Trophoblast cell (in vitro differentiated cells and primary cell): ENCODE results near the gene MYPOP. TPM values are rescaled to one million over a fixed set of nuclear protein-coding genes. Genes with fewer than 3 reads are reported as not detected.

Source experiments
- DNase-seq, 2 donors: peaks; one replicate each; pipeline ENCODE4 v3.0.0-alpha.2; 2016
- H2AFZ ChIP-seq: 2 replicates; pipeline ENCODE4 v1.6.1; 2013; ENCODE audit warnings: low read length, moderate library complexity, mild to moderate bottlenecking; ENCODE audit not compliant: insufficient read depth, poor library complexity
- H2AK5ac ChIP-seq: 2 replicates; pipeline ENCODE4 v1.6.1; 2013; ENCODE audit warnings: mild to moderate bottlenecking, low read length
- H2BK120ac ChIP-seq: 2 replicates; pipeline ENCODE4 v1.6.1; 2013; ENCODE audit warnings: low read length, mild to moderate bottlenecking, moderate library complexity; ENCODE audit not compliant: insufficient read depth, poor library complexity
- H2BK12ac ChIP-seq: 2 replicates; pipeline ENCODE4 v1.6.1; 2013; ENCODE audit warnings: mild to moderate bottlenecking, low read length, moderate library complexity
- H2BK5ac ChIP-seq: 2 replicates; pipeline ENCODE4 v1.6.1; 2013; ENCODE audit warnings: low read length, low read depth, moderate library complexity, mild to moderate bottlenecking; ENCODE audit not compliant: poor library complexity
- H3K14ac ChIP-seq: 2 replicates; pipeline ENCODE4 v1.6.1; 2013; ENCODE audit warnings: mild to moderate bottlenecking, low read length
- H3K18ac ChIP-seq: 2 replicates; pipeline ENCODE4 v1.6.1; 2013; ENCODE audit warnings: mild to moderate bottlenecking, low read length
- H3K23ac ChIP-seq: 2 replicates; pipeline ENCODE4 v1.6.1; 2013; ENCODE audit warnings: low read length
- H3K27ac ChIP-seq: 2 replicates; pipeline ENCODE4 v1.5.1; 2013; ENCODE audit warnings: low read depth, mild to moderate bottlenecking, inconsistent platforms, low read length, moderate library complexity
- H3K27me3 ChIP-seq: 2 replicates; pipeline ENCODE4 v1.6.1; 2013; ENCODE audit warnings: inconsistent platforms, mild to moderate bottlenecking, low read length, moderate library complexity; ENCODE audit not compliant: insufficient read depth
- H3K36me3 ChIP-seq, 2 experiments: 1 replicate in 1 of 2; 2 replicates in 1 of 2; pipeline ENCODE4 v1.6.1; 2013; ENCODE audit warnings: low read length in 2 of 2, mild to moderate bottlenecking in 2 of 2, moderate library complexity in 1 of 2; ENCODE audit not compliant: insufficient read depth in 2 of 2, control insufficient read depth in 1 of 2
- H3K4ac ChIP-seq: 2 replicates; pipeline ENCODE4 v1.6.1; 2013; ENCODE audit warnings: low read depth, mild to moderate bottlenecking, low read length, moderate library complexity
- H3K4me1 ChIP-seq, 2 experiments: 1 replicate in 1 of 2; 2 replicates in 1 of 2; pipeline ENCODE4 v1.6.1; 2013; ENCODE audit warnings: low read length in 2 of 2, mild to moderate bottlenecking in 2 of 2, moderate library complexity in 1 of 2; ENCODE audit not compliant: insufficient read depth in 2 of 2, control insufficient read depth in 1 of 2
- H3K4me2 ChIP-seq: 2 replicates; pipeline ENCODE4 v1.6.1; 2013; ENCODE audit warnings: inconsistent platforms, mild to moderate bottlenecking, low read length, moderate library complexity
- H3K4me3 ChIP-seq: 2 replicates; pipeline ENCODE4 v1.5.1; 2013; ENCODE audit warnings: mild to moderate bottlenecking, low read depth, low read length, inconsistent platforms
- H3K79me1 ChIP-seq: one replicate; pipeline ENCODE4 v1.6.1; 2013; ENCODE audit warnings: low read length
- H3K79me2 ChIP-seq: 2 replicates; pipeline ENCODE4 v1.6.1; 2013; ENCODE audit warnings: low read length, mild to moderate bottlenecking; ENCODE audit not compliant: control insufficient read depth, insufficient read depth, poor library complexity
- H3K9ac ChIP-seq: 2 replicates; pipeline ENCODE4 v1.6.1; 2013; ENCODE audit warnings: mild to moderate bottlenecking, low read length
- H3K9me3 ChIP-seq: 2 replicates; pipeline ENCODE4 v1.6.1; 2013; ENCODE audit warnings: low read depth, mild to moderate bottlenecking, control low read depth, inconsistent platforms, low read length; ENCODE audit not compliant: insufficient read depth
- H4K12ac ChIP-seq: 2 replicates; pipeline ENCODE4 v1.6.1; 2013; ENCODE audit warnings: low read depth, mild to moderate bottlenecking, low read length, moderate library complexity
- H4K8ac ChIP-seq: 2 replicates; pipeline ENCODE4 v1.6.1; 2013; ENCODE audit warnings: low read depth, mild to moderate bottlenecking, low read length, moderate library complexity
- H4K91ac ChIP-seq: one replicate; pipeline ENCODE4 v1.6.1; 2013; ENCODE audit warnings: low read depth, mild to moderate bottlenecking, low read length, moderate library complexity
- WGBS: extraction: QIAGEN DNeasy Blood & Tissue Kit; methylation state at CpG from one replicate; pipeline ENCODE4 v1.1.7; 2013; ENCODE audit warnings: missing lambda C conversion rate; ENCODE audit not compliant: insufficient read length, insufficient coverage; ENCODE audit errors: extremely low coverage; 5-methylcytosine and 5-hydroxymethylcytosine counted together
- polyA plus RNA-seq: library from polyadenylated mRNA; stranded (reverse); fragments of 200-250 nt; gene quantifications from 2 replicates; pipeline ENCODE4 v1.2.3, GENCODE V29; 2013

Gene MYPOP, protein sequence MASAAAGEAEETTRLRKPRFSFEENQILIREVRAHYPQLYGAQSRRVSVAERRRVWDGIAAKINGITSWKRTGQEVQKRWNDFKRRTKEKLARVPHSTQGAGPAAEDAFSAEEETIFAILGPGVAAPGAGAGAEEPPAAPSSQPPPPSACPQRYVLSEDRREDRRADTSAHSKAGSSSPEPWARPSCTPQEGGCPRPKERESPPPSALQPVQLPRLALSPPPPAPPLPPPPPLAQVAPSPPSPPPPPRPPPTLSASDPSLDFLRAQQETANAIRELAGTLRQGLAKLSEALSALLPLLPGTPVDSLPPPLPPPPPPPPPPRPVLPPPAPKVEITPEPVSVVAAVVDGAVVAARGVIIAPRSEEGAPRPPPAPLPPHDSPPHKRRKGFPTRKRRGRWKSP
- polyA plus RNA-seq, result 20.7 and 21.0 TPM in 2 replicates

- no peak for DNase-seq
- Histone ChIP-seq H2BK12ac (no peak within 1 kb of the TSS), H3K9ac (peak within 1 kb of the TSS; percentile 86), H2BK5ac (peak within 1 kb of the TSS; percentile 66), H3K27me3 (no peaks in the 10 kb centered on the region), H2AFZ (peak within 1 kb of the TSS; percentile 60), H3K14ac (peak within 1 kb of the TSS; percentile 84), H3K23ac (no peak within 1 kb of the TSS), H3K4ac (peak within 1 kb of the TSS; percentile 70), H3K79me1 (peaks cover 7% of the 10 kb centered on the region), H2BK120ac (peak within 1 kb of the TSS; percentile 65), H3K4me3 (peak within 1 kb of the TSS; percentile 82), H4K8ac (peak within 1 kb of the TSS; percentile 89), H3K9me3 (no peaks in the 10 kb centered on the region), H3K27ac (peak within 1 kb of the TSS; percentile 37), H3K4me2 (peak within 1 kb of the TSS; percentile 99), H2AK5ac (peak within 1 kb of the TSS; percentile 50), H3K79me2 (peaks cover 5% of the 10 kb centered on the region), H3K4me1 (peaks cover 5 to 6% of the 10 kb centered on the region in 2 experiments), H4K12ac (peak within 1 kb of the TSS; percentile 49), H3K36me3 (peaks cover 12 to 17% of the 10 kb centered on the region in 2 experiments), H3K18ac (peak within 1 kb of the TSS; percentile 69), H4K91ac (peak within 1 kb of the TSS; percentile 84)
- WGBS, result no CpG with 5 or more reads among the region's 47 CpGs
Measured at GRCh38 chr19:45901912-45902650, at the start of gene MYPOP. Gene MYPOP (minus strand): TSS chr19:45902613. CDS start chr19:45901773, 840 bp downstream.

DNA sequence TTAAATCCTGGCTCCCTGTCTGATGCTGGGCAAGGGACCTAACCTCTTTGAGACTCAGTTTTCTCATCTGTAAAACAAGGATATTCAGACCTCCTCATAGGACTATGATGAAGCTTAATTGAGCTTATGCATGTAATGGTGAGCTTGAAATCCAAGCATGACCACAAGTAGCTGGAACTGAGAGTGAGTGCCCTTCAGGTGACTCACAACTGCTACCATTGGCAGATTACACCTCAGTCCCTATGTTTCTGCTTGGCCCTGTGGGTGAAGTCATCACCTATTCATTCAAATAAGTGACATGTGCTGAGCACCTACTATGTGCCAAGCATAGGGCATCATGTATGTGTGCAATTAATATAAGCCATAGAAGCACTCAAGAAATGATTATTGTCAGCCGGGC, 45.5 kb upstream of the MYPOP start:
- Histone ChIP-seq H3K79me1 (no peaks in the 10 kb centered on the region), H4K8ac (no peak overlapping the region), H4K91ac (no peak overlapping the region), H3K14ac (no peak overlapping the region), H3K27ac (no peak overlapping the region), H4K12ac (no peak overlapping the region), H3K23ac (no peak overlapping the region), H2BK5ac (no peak overlapping the region), H3K79me2 (no peaks in the 10 kb centered on the region), H3K4ac (no peak overlapping the region), H2AFZ (no peak overlapping the region), H2BK12ac (no peak overlapping the region), H3K36me3 (no peaks in the 10 kb centered on the region), H3K4me1 (peaks cover 3 to 4% of the 10 kb centered on the region in 2 experiments), H3K4me3 (no peak overlapping the region), H3K9ac (no peak overlapping the region), H3K18ac (no peak overlapping the region), H2BK120ac (no peak overlapping the region), H3K9me3 (no peaks in the 10 kb centered on the region), H3K4me2 (no peak overlapping the region), H2AK5ac (no peak overlapping the region), H3K27me3 (no peaks in the 10 kb centered on the region)
- DNase-seq, result no peak
- no CpG with 5 or more reads among the region's 1 CpG for WGBS

DNA sequence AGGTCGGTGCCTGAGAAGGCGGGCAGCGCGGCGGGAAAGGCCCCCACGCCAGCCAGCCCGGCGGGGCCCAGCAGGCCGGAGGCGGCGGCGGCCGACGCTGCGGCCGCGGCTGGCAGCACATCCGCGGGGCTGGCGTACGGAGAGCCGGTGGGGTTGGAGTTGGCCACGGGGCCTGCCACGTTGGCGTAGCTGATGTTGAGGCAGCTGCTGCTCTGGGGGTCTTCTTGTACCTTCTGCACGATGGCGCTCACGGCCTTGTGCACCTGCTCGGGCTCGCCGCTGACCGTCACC, 38.0 kb upstream of the MYPOP start:
- H2AFZ ChIP-seq, result no peak overlapping the region
- no peaks in the 10 kb centered on the region for H3K79me2 ChIP-seq
- no peak overlapping the region for H3K18ac ChIP-seq
- whole genome bisulfite sequencing, result no CpG with 5 or more reads among the region's 32 CpGs
- no peak overlapping the region for H4K8ac ChIP-seq
- H3K9ac ChIP-seq, result no peak overlapping the region
- H3K23ac ChIP-seq, result no peak overlapping the region
- H3K27ac ChIP-seq, result no peak overlapping the region
- H3K36me3 ChIP-seq, result no peaks in the 10 kb centered on the region
- H2AK5ac ChIP-seq, result no peak overlapping the region
- no peak overlapping the region for H3K4ac ChIP-seq
- H4K91ac ChIP-seq, result no peak overlapping the region
- no peak overlapping the region for H3K4me2 ChIP-seq
- no peak overlapping the region for H2BK120ac ChIP-seq
- no peaks in the 10 kb centered on the region for H3K79me1 ChIP-seq
- H2BK12ac ChIP-seq, result no peak overlapping the region
- no peak overlapping the region for H3K14ac ChIP-seq
- H4K12ac ChIP-seq, result no peak overlapping the region
- H3K9me3 ChIP-seq, result no peaks in the 10 kb centered on the region
- no peaks in the 10 kb centered on the region for H3K4me1 ChIP-seq
- H3K4me3 ChIP-seq, result no peak overlapping the region
- H2BK5ac ChIP-seq, result no peak overlapping the region
- no peaks in the 10 kb centered on the region for H3K27me3 ChIP-seq
- no peak for DNase-seq

- no peak overlapping the region for H4K91ac ChIP-seq
- H3K79me2 ChIP-seq, result no peaks in the 10 kb centered on the region
- H3K36me3 ChIP-seq, result no peaks in the 10 kb centered on the region
- no peak overlapping the region for H2BK12ac ChIP-seq
- no peak overlapping the region for H3K23ac ChIP-seq
- H3K18ac ChIP-seq, result no peak overlapping the region
- H4K8ac ChIP-seq, result no peak overlapping the region
- no peaks in the 10 kb centered on the region for H3K4me1 ChIP-seq
- no peak for DNase-seq
- H3K4me2 ChIP-seq, result no peak overlapping the region
- H2BK5ac ChIP-seq, result no peak overlapping the region
- H3K9me3 ChIP-seq, result no peaks in the 10 kb centered on the region
- no peaks in the 10 kb centered on the region for H3K27me3 ChIP-seq
- no peak overlapping the region for H3K9ac ChIP-seq
- H3K14ac ChIP-seq, result no peak overlapping the region
- no peak overlapping the region for H2BK120ac ChIP-seq
- no peaks in the 10 kb centered on the region for H3K79me1 ChIP-seq
- no peak overlapping the region for H4K12ac ChIP-seq
- H3K27ac ChIP-seq, result no peak overlapping the region
- H2AK5ac ChIP-seq, result no peak overlapping the region
- no peak overlapping the region for H3K4ac ChIP-seq
- no CpG with 5 or more reads among the region's 67 CpGs for WGBS
- no peak overlapping the region for H3K4me3 ChIP-seq
- no peak overlapping the region for H2AFZ ChIP-seq
Measured at GRCh38 chr19:45939792-45940514, 37.5 kb upstream of the MYPOP start.
